Measurements from ENCODE around the gene ZBTB20. TPM values are rescaled to one million over a fixed set of nuclear protein-coding genes. Genes with fewer than 3 reads are reported as not detected.

The ZBTB20 gene
- total RNA-seq, 1 donor from 2014 or later = 15.5 TPM

DNA sequence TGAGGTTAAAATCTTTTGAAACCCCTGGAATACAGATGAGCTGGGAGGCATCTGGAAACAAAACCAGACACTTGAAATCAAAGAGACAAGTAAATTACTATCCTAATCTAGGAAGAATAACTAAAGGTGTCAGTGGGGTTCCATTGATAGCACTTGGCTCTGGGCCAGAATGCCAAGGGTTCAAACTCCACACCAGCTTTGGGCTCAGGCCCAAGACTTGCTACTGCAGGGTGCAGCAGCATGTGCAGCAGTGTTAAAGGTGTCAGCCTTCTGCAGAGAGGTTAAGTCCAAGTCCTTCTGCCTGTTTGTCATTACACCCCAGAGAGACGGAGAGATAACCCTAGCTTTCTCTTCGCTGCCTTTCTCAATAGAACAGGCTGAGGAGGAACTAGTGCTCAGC lies 579.3 kb downstream of the ZBTB20 start:
- Mint-ChIP-seq H3K27ac (ENCODE audit: unreplicated experiment) (no peak overlapping the region), H3K9me3 (ENCODE audit: low read depth) (peaks cover 4% of the 10 kb centered on the region), H3K36me3 (ENCODE audit: low read depth) (peaks cover 3% of the 10 kb centered on the region), H3K27me3 (ENCODE audit: low read depth) (no peaks in the 10 kb centered on the region), H3K4me1 (ENCODE audit: low read depth) (peaks cover 48% of the 10 kb centered on the region), H3K4me3 (ENCODE audit: unreplicated experiment) (no peak overlapping the region)
- no peak for DNase-seq (ENCODE audit: low spot score)
- TF ChIP-seq, protein P1, sequence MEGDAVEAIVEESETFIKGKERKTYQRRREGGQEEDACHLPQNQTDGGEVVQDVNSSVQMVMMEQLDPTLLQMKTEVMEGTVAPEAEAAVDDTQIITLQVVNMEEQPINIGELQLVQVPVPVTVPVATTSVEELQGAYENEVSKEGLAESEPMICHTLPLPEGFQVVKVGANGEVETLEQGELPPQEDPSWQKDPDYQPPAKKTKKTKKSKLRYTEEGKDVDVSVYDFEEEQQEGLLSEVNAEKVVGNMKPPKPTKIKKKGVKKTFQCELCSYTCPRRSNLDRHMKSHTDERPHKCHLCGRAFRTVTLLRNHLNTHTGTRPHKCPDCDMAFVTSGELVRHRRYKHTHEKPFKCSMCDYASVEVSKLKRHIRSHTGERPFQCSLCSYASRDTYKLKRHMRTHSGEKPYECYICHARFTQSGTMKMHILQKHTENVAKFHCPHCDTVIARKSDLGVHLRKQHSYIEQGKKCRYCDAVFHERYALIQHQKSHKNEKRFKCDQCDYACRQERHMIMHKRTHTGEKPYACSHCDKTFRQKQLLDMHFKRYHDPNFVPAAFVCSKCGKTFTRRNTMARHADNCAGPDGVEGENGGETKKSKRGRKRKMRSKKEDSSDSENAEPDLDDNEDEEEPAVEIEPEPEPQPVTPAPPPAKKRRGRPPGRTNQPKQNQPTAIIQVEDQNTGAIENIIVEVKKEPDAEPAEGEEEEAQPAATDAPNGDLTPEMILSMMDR (IDR thresholded peaks at IDR 0.05) = no peak

DNA sequence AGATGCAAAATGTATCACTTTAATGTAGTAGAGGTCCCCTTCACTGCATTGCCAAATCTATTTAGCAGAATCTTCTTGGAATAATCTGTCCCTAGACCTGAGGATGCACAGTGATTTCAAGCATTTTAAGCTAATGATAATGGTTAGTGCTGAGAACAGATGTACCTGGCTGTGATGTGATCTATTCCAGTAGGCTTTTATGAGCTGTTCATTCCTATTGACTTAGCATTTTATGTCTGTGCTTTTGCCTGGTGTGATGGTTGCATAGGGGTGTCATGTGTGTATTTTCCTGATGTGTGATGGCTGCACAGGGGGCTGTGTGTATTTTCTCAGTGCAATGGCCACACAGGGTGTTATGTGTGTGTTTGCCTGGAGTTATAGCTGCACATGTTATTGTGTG lies 580.3 kb downstream of the ZBTB20 start:
- Mint-ChIP-seq H3K9me3 (ENCODE audit: low read depth) (peaks cover 10% of the 10 kb centered on the region), H3K27ac (ENCODE audit: unreplicated experiment) (no peak overlapping the region), H3K27me3 (ENCODE audit: low read depth) (no peaks in the 10 kb centered on the region), H3K36me3 (ENCODE audit: low read depth) (peaks cover 8% of the 10 kb centered on the region), H3K4me1 (ENCODE audit: low read depth) (peaks cover 42% of the 10 kb centered on the region), H3K4me3 (ENCODE audit: unreplicated experiment) (no peak overlapping the region)
- TF ChIP-seq, protein P1 (IDR thresholded peaks at IDR 0.05) = no peak
- DNase-seq (ENCODE audit: low spot score) = no peak

DNA sequence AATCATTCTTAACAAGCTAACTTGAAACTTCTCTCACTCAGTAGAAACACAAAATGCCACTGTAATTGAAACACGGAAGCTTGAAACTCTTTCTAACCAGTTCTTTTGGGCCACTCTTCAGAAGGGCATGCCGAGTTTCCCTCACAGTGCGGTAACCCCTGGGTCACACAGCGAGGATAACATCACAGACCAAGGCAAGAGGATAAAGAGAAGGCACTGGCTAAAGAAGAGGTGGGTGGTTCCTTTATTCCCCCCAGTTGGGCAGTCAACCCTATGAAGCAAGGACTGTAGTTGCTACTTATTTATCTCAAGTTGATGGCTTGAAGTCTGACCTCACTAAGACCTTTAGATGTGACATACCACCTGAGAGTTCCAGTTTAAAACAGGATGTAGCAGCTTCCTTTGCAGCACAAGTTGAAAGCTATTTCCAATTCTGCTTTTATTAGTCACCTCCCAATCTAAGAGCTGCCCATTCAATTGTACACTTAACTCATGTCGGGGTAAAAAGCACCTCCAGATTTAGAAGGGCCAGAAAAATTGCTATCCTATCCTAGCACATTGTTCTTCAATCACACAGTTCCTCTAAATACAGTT lies 580.8 kb downstream of the ZBTB20 start:
- Mint-ChIP-seq H3K4me3 (ENCODE audit: unreplicated experiment) (no peak overlapping the region), H3K36me3 (ENCODE audit: low read depth) (peaks cover 8% of the 10 kb centered on the region), H3K27ac (ENCODE audit: unreplicated experiment) (no peak overlapping the region), H3K27me3 (ENCODE audit: low read depth) (no peaks in the 10 kb centered on the region), H3K9me3 (ENCODE audit: low read depth) (peaks cover 15% of the 10 kb centered on the region), H3K4me1 (ENCODE audit: low read depth) (peaks cover 40% of the 10 kb centered on the region)
- TF ChIP-seq, protein P1 (IDR thresholded peaks at IDR 0.05) = no peak
- no peak for DNase-seq (ENCODE audit: low spot score)

DNA sequence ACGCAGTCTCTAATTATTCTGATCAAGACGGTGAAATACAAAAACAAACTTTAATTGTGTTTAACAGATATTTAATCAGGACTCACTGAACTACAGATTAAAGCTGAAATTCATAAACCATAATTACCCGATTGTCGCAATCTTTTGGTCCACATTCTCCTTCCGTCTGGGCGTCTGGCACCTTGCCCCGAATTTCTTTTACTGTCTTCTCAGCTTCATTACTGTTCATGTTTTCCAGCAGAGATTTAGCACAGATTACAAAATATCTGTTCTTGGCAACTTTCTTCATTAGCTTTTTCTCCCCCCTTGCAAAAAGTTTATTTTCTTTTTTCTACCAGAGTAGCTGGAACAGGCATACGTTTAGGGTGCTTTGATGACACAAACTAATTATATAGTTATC lies 581.9 kb downstream of the ZBTB20 start:
- Mint-ChIP-seq H3K27me3 (ENCODE audit: low read depth) (no peaks in the 10 kb centered on the region), H3K4me1 (ENCODE audit: low read depth) (peaks cover 31% of the 10 kb centered on the region), H3K9me3 (ENCODE audit: low read depth) (peaks cover 15% of the 10 kb centered on the region), H3K27ac (ENCODE audit: unreplicated experiment) (no peak overlapping the region), H3K36me3 (ENCODE audit: low read depth) (peaks cover 9% of the 10 kb centered on the region), H3K4me3 (ENCODE audit: unreplicated experiment) (no peak overlapping the region)
- TF ChIP-seq, protein P1 (IDR thresholded peaks at IDR 0.05) = no peak
- no peak for DNase-seq (ENCODE audit: low spot score)

DNA sequence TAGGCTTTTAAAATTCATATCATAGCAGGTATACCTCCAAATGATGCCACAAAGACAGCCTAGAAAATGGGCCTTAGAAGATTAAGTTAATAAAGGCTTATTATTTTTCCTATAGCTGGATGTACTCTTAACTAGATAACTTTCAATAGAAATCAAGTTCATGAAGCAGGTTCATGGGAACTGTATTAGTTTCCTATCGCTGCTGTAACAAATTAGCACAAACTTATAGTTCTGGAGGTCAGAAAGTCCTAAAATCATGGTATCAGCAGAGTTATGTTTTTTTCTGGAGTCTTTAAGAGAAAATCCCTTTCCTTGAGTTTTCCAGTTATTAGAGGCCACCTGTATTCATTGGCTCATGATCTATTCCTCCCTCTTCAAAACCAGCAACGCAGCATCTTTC lies 583.4 kb downstream of the ZBTB20 start:
- no peak for DNase-seq (ENCODE audit: low spot score)
- Mint-ChIP-seq H3K9me3 (ENCODE audit: low read depth) (peaks cover 15% of the 10 kb centered on the region), H3K36me3 (ENCODE audit: low read depth) (peaks cover 9% of the 10 kb centered on the region), H3K27ac (ENCODE audit: unreplicated experiment) (no peak overlapping the region), H3K27me3 (ENCODE audit: low read depth) (no peaks in the 10 kb centered on the region), H3K4me3 (ENCODE audit: unreplicated experiment) (no peak overlapping the region), H3K4me1 (ENCODE audit: low read depth) (peaks cover 20% of the 10 kb centered on the region)
- TF ChIP-seq, protein P1 (IDR thresholded peaks at IDR 0.05) = no peak
